ENCODE data around the gene RAB30.

Gene RAB30

DNA sequence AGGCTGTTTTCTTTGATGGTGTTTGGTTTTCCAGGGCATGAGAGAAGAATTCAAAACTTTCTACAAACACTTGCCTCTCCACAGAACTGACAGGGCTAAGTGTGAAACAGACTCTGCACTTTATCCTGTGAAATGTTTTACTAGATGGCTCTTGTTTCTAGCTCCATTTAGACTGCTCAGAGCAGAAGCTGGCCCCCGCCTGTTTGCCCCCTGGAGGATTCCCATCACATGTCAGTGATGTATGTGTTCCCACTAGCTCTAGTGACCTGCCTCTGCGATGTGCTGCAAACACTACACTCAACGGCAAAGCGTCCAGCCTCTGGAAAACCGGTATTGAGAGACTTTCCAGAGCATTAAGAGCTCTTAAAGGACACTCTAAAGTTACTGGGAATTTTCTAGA lies 43.9 kb upstream of the RAB30 start:
- Mint-ChIP-seq H3K27me3 (ENCODE audit: low read depth, poor library complexity) (no peaks in the 10 kb centered on the region), H3K27ac (peak overlapping the region; percentile 89), H3K4me3 (peak overlapping the region; percentile 14), H3K4me1 (peaks cover 42% of the 10 kb centered on the region), H3K36me3 (ENCODE audit: low read depth) (no peaks in the 10 kb centered on the region), H3K9me3 (no peaks in the 10 kb centered on the region)
- TF ChIP-seq, protein P1, sequence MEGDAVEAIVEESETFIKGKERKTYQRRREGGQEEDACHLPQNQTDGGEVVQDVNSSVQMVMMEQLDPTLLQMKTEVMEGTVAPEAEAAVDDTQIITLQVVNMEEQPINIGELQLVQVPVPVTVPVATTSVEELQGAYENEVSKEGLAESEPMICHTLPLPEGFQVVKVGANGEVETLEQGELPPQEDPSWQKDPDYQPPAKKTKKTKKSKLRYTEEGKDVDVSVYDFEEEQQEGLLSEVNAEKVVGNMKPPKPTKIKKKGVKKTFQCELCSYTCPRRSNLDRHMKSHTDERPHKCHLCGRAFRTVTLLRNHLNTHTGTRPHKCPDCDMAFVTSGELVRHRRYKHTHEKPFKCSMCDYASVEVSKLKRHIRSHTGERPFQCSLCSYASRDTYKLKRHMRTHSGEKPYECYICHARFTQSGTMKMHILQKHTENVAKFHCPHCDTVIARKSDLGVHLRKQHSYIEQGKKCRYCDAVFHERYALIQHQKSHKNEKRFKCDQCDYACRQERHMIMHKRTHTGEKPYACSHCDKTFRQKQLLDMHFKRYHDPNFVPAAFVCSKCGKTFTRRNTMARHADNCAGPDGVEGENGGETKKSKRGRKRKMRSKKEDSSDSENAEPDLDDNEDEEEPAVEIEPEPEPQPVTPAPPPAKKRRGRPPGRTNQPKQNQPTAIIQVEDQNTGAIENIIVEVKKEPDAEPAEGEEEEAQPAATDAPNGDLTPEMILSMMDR (IDR thresholded peaks at IDR 0.05) = no peak
- peak; percentile 59 for DNase-seq

DNA sequence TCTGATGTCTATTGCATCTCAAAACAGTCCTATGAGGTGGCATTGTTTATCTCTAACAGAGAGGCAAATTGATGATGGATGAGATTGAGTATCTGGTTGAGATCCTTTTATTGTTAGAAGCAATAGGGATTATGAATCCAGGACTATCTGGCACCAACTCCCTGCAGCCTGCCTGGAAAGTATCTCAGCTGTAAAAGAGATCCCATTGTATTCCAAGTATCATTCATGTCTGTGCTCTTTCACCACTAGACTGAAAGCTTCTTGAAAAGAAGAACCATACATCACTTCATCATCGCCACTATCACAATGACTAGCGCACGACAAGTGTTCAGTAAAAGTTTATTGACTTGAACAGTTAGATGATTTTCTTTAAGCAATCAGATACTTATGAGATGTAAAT lies 43.3 kb upstream of the RAB30 start:
- no peaks in the 10 kb centered on the region for H3K27me3 Mint-ChIP-seq (ENCODE audit: low read depth, poor library complexity)
- H3K4me1 Mint-ChIP-seq = peaks cover 36% of the 10 kb centered on the region
- no peak for DNase-seq
- peak overlapping the region; percentile 89 for H3K27ac Mint-ChIP-seq
- H3K36me3 Mint-ChIP-seq (ENCODE audit: low read depth) = no peaks in the 10 kb centered on the region
- no peaks in the 10 kb centered on the region for H3K9me3 Mint-ChIP-seq
- H3K4me3 Mint-ChIP-seq = peak overlapping the region; percentile 24
- TF ChIP-seq, protein P1 (IDR thresholded peaks at IDR 0.05) = no peak

DNA sequence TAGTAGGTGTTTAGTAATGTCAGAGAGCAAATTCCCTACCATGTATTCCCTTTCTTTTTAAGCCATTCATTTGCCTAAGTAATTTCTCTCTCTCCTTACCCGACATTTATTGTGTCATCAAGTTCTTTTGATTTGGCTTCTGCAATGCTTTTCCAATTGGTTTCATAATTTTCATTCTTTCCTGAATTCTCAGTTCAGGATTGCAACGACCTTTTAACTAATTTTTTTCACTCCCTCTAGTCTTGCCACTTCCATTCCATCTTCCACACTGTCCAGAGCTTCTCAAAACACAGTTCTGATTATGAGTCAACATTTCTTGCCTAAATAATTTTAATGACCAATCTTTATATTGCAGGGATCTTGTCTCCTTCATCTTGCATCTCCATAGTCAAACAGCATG lies 41.2 kb upstream of the RAB30 start:
- Mint-ChIP-seq H3K4me3 (no peak overlapping the region), H3K27me3 (ENCODE audit: low read depth, poor library complexity) (no peaks in the 10 kb centered on the region), H3K36me3 (ENCODE audit: low read depth) (no peaks in the 10 kb centered on the region), H3K9me3 (no peaks in the 10 kb centered on the region), H3K4me1 (peaks cover 19% of the 10 kb centered on the region), H3K27ac (peak overlapping the region; percentile 2)
- TF ChIP-seq, protein P1 (IDR thresholded peaks at IDR 0.05) = no peak
- DNase-seq = no peak

DNA sequence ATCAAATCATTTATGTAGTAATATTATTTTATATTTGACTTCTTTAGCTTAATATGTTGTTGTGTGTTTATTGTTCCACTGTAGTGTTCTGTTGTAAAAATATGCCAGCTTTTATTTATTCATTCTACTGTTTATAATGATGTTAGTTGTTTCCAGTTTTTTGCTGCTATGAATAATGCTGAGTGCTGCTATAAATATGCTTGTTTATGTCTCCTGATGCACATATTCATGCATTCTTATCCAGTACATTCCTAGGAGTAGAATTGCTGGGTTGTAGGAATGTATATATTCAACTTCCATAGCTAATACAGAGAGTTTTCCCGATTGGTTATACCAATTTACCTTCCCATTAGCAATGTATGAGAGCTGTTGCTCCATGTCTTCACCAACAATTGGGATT lies 33.5 kb upstream of the RAB30 start:
- Mint-ChIP-seq H3K4me1 (peaks cover 22% of the 10 kb centered on the region), H3K27me3 (ENCODE audit: low read depth, poor library complexity) (peaks cover 9% of the 10 kb centered on the region), H3K9me3 (no peaks in the 10 kb centered on the region), H3K36me3 (ENCODE audit: low read depth) (no peaks in the 10 kb centered on the region), H3K27ac (no peak overlapping the region), H3K4me3 (no peak overlapping the region)
- no peak for DNase-seq
- TF ChIP-seq, protein P1 (IDR thresholded peaks at IDR 0.05) = no peak

DNA sequence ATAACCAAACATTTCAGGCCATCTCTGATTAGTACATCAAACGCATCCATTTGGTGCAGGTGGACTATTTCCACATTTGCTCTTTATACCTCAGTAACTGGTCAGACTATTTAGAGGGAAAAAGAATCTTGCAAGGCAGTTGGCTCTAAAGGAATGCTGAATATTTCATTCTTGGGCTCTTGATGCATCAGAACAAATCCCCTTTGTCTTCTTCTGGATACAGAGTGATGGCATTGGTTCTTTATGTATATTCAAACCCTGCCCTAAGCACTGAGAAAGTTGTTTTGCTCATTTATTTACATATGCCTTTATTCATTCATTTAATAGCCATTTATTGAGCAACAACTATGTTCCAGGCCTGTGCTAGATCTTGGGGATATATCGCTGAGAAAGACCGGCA lies 31.1 kb upstream of the RAB30 start:
- TF ChIP-seq, protein P1 (IDR thresholded peaks at IDR 0.05) = no peak
- Mint-ChIP-seq H3K36me3 (ENCODE audit: low read depth) (no peaks in the 10 kb centered on the region), H3K9me3 (no peaks in the 10 kb centered on the region), H3K4me3 (no peak overlapping the region), H3K27ac (no peak overlapping the region), H3K4me1 (peaks cover 28% of the 10 kb centered on the region), H3K27me3 (ENCODE audit: low read depth, poor library complexity) (peaks cover 9% of the 10 kb centered on the region)
- DNase-seq = no peak

DNA sequence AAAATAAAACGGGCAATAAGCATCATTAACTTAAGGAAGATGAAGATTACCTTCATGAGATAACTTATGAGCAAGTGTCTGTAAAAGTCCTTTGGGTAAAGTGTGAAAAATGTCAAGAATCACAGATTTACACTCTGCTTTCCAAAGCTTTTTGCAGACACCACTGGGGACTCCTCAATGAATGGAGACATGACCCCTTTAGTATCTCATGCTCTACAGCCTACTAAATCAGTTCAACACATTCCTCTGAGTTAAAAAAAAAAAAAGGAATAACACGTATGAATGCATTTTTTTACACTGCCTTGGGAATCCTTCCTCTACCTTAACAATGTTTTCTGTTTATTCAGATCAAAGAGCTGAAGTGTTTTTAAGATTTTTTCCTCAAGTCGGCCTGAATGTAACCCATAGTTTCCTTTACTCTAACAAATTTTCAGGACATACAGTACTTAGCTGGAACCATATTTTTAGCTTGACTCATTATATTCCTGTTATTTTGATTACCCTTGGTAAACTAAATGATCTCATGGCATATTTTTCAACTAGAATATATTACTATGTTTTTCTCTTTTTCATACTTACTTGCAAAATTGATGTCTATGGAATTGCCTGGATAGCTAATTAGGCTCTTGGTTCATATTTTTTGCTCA lies 25.9 kb upstream of the RAB30 start:
- TF ChIP-seq, protein P1 (IDR thresholded peaks at IDR 0.05) = no peak
- Mint-ChIP-seq H3K27ac (no peak overlapping the region), H3K36me3 (ENCODE audit: low read depth) (no peaks in the 10 kb centered on the region), H3K27me3 (ENCODE audit: low read depth, poor library complexity) (no peaks in the 10 kb centered on the region), H3K9me3 (no peaks in the 10 kb centered on the region), H3K4me1 (peaks cover 35% of the 10 kb centered on the region), H3K4me3 (no peak overlapping the region)
- no peak for DNase-seq

All from nephron progenitor cell (in vitro differentiated cells).